ENCODE measurements around the gene CRB2. TPM values are rescaled to one million over a fixed set of nuclear protein-coding genes. Genes with fewer than 3 reads are reported as not detected.
A peak's percentile ranks its signal among the peaks of the same experiment; 100 is the strongest.

Gene CRB2
- total RNA-seq, 1 experiment from 2014 or later, result 3.6 TPM

DNA sequence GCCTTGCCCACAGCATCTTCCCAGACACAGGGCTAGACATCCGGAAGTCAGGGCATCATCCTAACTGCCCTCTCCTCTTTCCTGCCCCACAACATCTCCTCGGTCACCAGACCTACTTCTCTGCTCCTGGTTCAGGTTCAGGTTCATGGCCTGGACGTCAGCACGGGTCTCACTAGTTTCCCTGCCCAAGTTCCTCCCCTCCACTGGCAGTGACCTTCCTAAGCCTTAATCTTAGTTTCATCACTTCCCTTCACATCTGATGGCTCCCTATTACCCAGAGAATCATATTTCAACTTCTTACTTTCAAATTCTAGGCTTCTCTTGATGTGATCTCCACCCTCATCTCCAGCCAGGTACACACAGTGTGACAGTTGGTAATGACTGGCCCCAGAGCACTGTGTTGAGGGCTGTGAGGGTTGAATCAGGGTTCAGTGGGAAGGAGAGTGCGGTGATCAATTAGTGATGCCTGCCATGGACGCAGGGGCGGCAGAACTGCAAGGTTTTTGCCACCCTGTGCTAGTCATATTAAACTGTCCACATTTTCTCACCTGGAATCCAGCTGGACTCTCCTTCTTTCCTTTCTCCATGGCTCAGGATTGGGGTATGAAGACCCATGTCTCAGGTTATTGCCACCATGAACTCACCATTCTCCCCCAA is 34.3 kb upstream of the CRB2 start:
- DNase-seq, result no peak
- peaks cover 13 to 26% of the 10 kb centered on the region in 2 experiments for H3K4me1 Mint-ChIP-seq
- no CpG with 5 or more reads among the region's 7 CpGs for WGBS (ENCODE audit: extremely low coverage, insufficient read length, low lambda C conversion rate)
- H3K4me3 Mint-ChIP-seq, result no peak overlapping the region; a peak in 1 of 5 replicates
- peaks cover 25% of the 10 kb centered on the region for H3K27me3 Mint-ChIP-seq (ENCODE audit: low read depth)
- no peaks in the 10 kb centered on the region for H3K36me3 Mint-ChIP-seq (ENCODE audit: insufficient read depth in 1 of 3, low read depth in 3 of 3)
- Histone ChIP-seq H3K18ac (ENCODE audit: insufficient read length, low read depth, low read length) (no peak overlapping the region), H3K27me3 (ENCODE audit: insufficient read depth, low read length) (no peaks in the 10 kb centered on the region), H2BK12ac (ENCODE audit: insufficient read length, low read depth, low read length) (no peak overlapping the region), H2AFZ (ENCODE audit: low read length) (no peak overlapping the region), H2BK5ac (ENCODE audit: insufficient read length, low read length) (no peak overlapping the region), H3K23ac (ENCODE audit: insufficient read length, low read depth, low read length) (no peak overlapping the region), H3K27ac (ENCODE audit: insufficient read length, low read depth, low read length) (no peak overlapping the region), H3K23me2 (ENCODE audit: insufficient read length, low read depth, low read length, poor library complexity, severe bottlenecking) (no peaks in the 10 kb centered on the region), H3K9ac (ENCODE audit: extremely low read depth, insufficient read length, low read length) (no peak overlapping the region), H2BK20ac (ENCODE audit: low read depth, low read length, poor library complexity, severe bottlenecking) (no peak overlapping the region), H3K14ac (ENCODE audit: insufficient read depth, low read length) (no peak overlapping the region), H4K20me1 (ENCODE audit: control insufficient read depth, insufficient read depth, insufficient read length) (no peaks in the 10 kb centered on the region), H2AK5ac (ENCODE audit: insufficient read length, low read length) (no peak overlapping the region), H4K8ac (replicated peaks; ENCODE audit: insufficient read length, low read depth, low read length) (no peak overlapping the region), H3K56ac (ENCODE audit: insufficient read length, low read depth, low read length) (no peak overlapping the region), H3K4me2 (ENCODE audit: insufficient read depth, insufficient read length, low read length) (no peak overlapping the region), H2BK120ac (ENCODE audit: low read depth, low read length, poor library complexity, severe bottlenecking) (no peak overlapping the region), H3K79me1 (ENCODE audit: insufficient read depth, low read depth, low read length, poor library complexity, severe bottlenecking) (no peaks in the 10 kb centered on the region), H3K4ac (ENCODE audit: low read depth, low read length) (no peak overlapping the region), H4K5ac (ENCODE audit: insufficient read length, low read depth, low read length) (no peak overlapping the region), H3K4me1 (ENCODE audit: insufficient read depth, low read length) (peaks cover 4% of the 10 kb centered on the region; the same call in 1 of the 2 replicates), H3K9me3 (ENCODE audit: control insufficient read depth, low read depth, low read length) (no peaks in the 10 kb centered on the region), H3T11ph (ENCODE audit: low read length) (no peak overlapping the region), H4K91ac (ENCODE audit: insufficient read length, low read depth, low read length) (no peak overlapping the region), H2BK15ac (ENCODE audit: low read depth, low read length) (no peak overlapping the region), H3K79me2 (ENCODE audit: insufficient read depth, low read length) (no peaks in the 10 kb centered on the region)
- H3K9me3 Mint-ChIP-seq, result peaks cover 0 to 2% of the 10 kb centered on the region in 2 experiments; a peak in 1 of 5 replicates
- no peak for TF ChIP-seq CTCF (conservative IDR thresholded peaks at IDR 0.05)
- peak overlapping the region in 1 of 3 experiments; percentile 45; a peak in 1 of 7 replicates for H3K27ac Mint-ChIP-seq

All from H9 (cell line).